Lower lobe of right lung (tissue), 2 donors: ENCODE data around the gene ADGRG7. TPM values are rescaled to one million over a fixed set of nuclear protein-coding genes. Genes with fewer than 3 reads are reported as not detected.

ENCODE experiments used
- ATAC-seq, 2 donors: fragments of 200-7000 bp; cut with Tn5 transposase; one replicate each; pipeline ENCODE4 v1.9.1; 2020 to 2022; ENCODE audit warnings: mild to moderate bottlenecking in 2 of 2, moderate library complexity in 2 of 2
- DNase-seq: peaks from one replicate; pipeline ENCODE4 v3.0.0-alpha.2; 2020
- H3K27ac ChIP-seq: fragments of 200-600 bp; one replicate; pipeline ENCODE4 v1.8.0; 2022
- H3K27me3 ChIP-seq: fragments of 200-600 bp; one replicate; pipeline ENCODE4 v1.8.0; 2022; ENCODE audit warnings: low read depth
- H3K36me3 ChIP-seq: fragments of 200-600 bp; one replicate; pipeline ENCODE4 v1.8.0; 2022; ENCODE audit warnings: mild to moderate bottlenecking
- H3K4me1 ChIP-seq: fragments of 200-600 bp; one replicate; pipeline ENCODE4 v1.8.0; 2022
- H3K4me3 ChIP-seq: fragments of 200-600 bp; one replicate; pipeline ENCODE4 v1.8.0; 2022; ENCODE audit warnings: mild to moderate bottlenecking
- H3K9me3 ChIP-seq: fragments of 200-600 bp; one replicate; pipeline ENCODE4 v1.8.0; 2022
- intact Hi-C: fragments of 100-400 bp; cut with DNase I; formaldehyde crosslinking; loops from one replicate; pipeline ENCODE4 v1.11.0; 2022
- total RNA-seq: library from RNA; stranded (reverse); fragmentation: NEBNext Ultra II Directional; extraction: Animal tissue kit (Norgen Biotek cat#: 25700); gene quantifications from one replicate; pipeline ENCODE4 v1.2.1, GENCODE V29; 2021
- TF ChIP-seq, protein P1 (sequence below): fragments of 200-600 bp; IDR thresholded peaks from one replicate; pipeline ENCODE4 v1.8.0; 2022; ENCODE audit warnings: antibody characterized with exemption, mild to moderate bottlenecking
- donor health status: DM: no; HTN: yes; CAD: no; lungs with severe emphysema.

The ADGRG7 gene
- total RNA-seq, 1 donor from 2014 or later, result not detected

- H3K27ac ChIP-seq, result no peak overlapping the region
- no peak overlapping the region for H3K4me3 ChIP-seq
- H3K36me3 ChIP-seq, result no peaks in the 10 kb centered on the region
- TF ChIP-seq, protein P1, sequence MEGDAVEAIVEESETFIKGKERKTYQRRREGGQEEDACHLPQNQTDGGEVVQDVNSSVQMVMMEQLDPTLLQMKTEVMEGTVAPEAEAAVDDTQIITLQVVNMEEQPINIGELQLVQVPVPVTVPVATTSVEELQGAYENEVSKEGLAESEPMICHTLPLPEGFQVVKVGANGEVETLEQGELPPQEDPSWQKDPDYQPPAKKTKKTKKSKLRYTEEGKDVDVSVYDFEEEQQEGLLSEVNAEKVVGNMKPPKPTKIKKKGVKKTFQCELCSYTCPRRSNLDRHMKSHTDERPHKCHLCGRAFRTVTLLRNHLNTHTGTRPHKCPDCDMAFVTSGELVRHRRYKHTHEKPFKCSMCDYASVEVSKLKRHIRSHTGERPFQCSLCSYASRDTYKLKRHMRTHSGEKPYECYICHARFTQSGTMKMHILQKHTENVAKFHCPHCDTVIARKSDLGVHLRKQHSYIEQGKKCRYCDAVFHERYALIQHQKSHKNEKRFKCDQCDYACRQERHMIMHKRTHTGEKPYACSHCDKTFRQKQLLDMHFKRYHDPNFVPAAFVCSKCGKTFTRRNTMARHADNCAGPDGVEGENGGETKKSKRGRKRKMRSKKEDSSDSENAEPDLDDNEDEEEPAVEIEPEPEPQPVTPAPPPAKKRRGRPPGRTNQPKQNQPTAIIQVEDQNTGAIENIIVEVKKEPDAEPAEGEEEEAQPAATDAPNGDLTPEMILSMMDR, result no peak
- H3K27me3 ChIP-seq, result no peaks in the 10 kb centered on the region
- H3K4me1 ChIP-seq, result no peaks in the 10 kb centered on the region
- ATAC-seq (no peak), DNase-seq (no peak)
- intact Hi-C loops, result no loop called here
- H3K9me3 ChIP-seq, result no peaks in the 10 kb centered on the region
Observed at GRCh38 chr3:100697723-100698285, 88.4 kb downstream of the ADGRG7 start.

GRCh38 chr3:100698736-100699135 lies 89.3 kb downstream of the ADGRG7 start:
- intact Hi-C loops, result no loop called here
- no peak overlapping the region for H3K27ac ChIP-seq
- no peaks in the 10 kb centered on the region for H3K36me3 ChIP-seq
- TF ChIP-seq, protein P1, result no peak
- H3K4me1 ChIP-seq, result no peaks in the 10 kb centered on the region
- H3K4me3 ChIP-seq, result no peak overlapping the region
- no peaks in the 10 kb centered on the region for H3K27me3 ChIP-seq
- H3K9me3 ChIP-seq, result no peaks in the 10 kb centered on the region
- no peak for ATAC-seq
- DNase-seq, result no peak

GRCh38 chr3:100700708-100701107 lies 91.3 kb downstream of the ADGRG7 start:
- H3K4me1 ChIP-seq, result no peaks in the 10 kb centered on the region
- DNase-seq (no peak), ATAC-seq (no peak)
- H3K36me3 ChIP-seq, result no peaks in the 10 kb centered on the region
- no peak overlapping the region for H3K4me3 ChIP-seq
- H3K9me3 ChIP-seq, result no peaks in the 10 kb centered on the region
- intact Hi-C loops, result no loop called here
- no peak overlapping the region for H3K27ac ChIP-seq
- TF ChIP-seq, protein P1, result no peak
- no peaks in the 10 kb centered on the region for H3K27me3 ChIP-seq

GRCh38 chr3:100702082-100702979 lies 92.9 kb downstream of the ADGRG7 start:
- no peak overlapping the region for H3K4me3 ChIP-seq
- no peaks in the 10 kb centered on the region for H3K36me3 ChIP-seq
- H3K9me3 ChIP-seq, result no peaks in the 10 kb centered on the region
- TF ChIP-seq, protein P1, result no peak
- no peak for DNase-seq
- H3K27ac ChIP-seq, result no peak overlapping the region
- H3K27me3 ChIP-seq, result no peaks in the 10 kb centered on the region
- ATAC-seq, result no peak
- H3K4me1 ChIP-seq, result no peaks in the 10 kb centered on the region
- intact Hi-C loops, result no loop called here

DNA sequence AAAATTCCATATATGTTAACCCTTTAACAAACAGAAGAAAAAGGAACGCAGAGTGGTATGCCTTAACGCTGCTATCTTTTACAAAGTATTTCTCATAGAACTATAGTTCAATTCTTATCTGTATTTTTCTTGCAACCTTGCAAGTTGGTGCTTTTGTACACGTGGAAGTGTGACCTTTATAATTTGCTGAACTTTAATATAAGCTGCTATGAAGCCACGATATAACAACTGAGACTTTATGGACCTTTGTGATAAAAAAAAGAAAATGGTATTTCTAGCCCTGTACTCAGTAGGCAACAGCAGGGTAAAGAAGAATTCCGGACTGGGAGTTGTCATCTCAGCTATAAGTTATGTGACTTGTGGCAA lies 93.6 kb downstream of the ADGRG7 start:
- Histone ChIP-seq H3K9me3 (no peaks in the 10 kb centered on the region), H3K36me3 (no peaks in the 10 kb centered on the region), H3K27ac (no peak overlapping the region), H3K4me1 (no peaks in the 10 kb centered on the region), H3K27me3 (no peaks in the 10 kb centered on the region), H3K4me3 (no peak overlapping the region)
- TF ChIP-seq, protein P1, result no peak
- DNase-seq, result no peak
- intact Hi-C loops, result no loop called here
- ATAC-seq, result no peak
